Upper lobe of left lung (tissue), 4 donors: Measurements from ENCODE around the gene GGTLC3.
"Not testable (repeated sequence)": the region's sequence is repeated elsewhere in the genome, so short reads cannot be mapped to it uniquely, and the experiment has no call there.

Experiments
- POLR2A ChIP-seq, 4 donors: fragments of 450-650 bp; IDR thresholded peaks; one replicate each; pipeline ENCODE4 v1.5.1; 2016 to 2017; ENCODE audit warnings: antibody characterized with exemption in 4 of 4, mild to moderate bottlenecking in 2 of 4
- POLR2AphosphoS5 ChIP-seq, 2 donors: sonication (generic); formaldehyde crosslinking; IDR thresholded peaks; one replicate each; pipeline ENCODE4 v1.5.1; 2017; ENCODE audit warnings: antibody characterized with exemption in 2 of 2
- TF ChIP-seq, protein P1 (sequence below), 6 experiments: fragments of 450-650 bp in 4 of 6; fragments of 200-600 bp in 2 of 6; sonication (generic) in 2 of 6; IDR thresholded peaks; one replicate each; pipeline ENCODE4 v1.5.1; 2016 to 2019; ENCODE audit warnings: antibody characterized with exemption in 6 of 6

DNA sequence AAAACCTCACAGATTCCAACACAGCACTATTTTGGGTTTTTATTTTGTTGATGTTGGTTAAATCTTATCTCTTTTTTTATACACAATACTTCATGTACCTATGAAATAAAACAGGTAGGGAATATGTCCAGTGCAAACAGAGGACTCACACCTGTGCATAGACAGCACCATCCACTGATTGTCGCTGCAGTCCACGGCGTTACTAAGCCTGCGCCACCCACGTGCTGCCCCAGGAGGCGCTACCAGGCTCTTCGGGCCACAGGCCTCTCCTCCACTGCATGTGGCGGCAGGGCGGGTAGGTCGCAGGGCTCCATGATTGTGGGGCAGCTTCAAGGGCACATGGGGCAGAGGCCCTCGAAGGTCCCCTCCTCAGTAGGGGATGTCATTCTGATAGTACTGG lies 15.7 kb upstream of the GGTLC3 start:
- TF ChIP-seq, protein P1, sequence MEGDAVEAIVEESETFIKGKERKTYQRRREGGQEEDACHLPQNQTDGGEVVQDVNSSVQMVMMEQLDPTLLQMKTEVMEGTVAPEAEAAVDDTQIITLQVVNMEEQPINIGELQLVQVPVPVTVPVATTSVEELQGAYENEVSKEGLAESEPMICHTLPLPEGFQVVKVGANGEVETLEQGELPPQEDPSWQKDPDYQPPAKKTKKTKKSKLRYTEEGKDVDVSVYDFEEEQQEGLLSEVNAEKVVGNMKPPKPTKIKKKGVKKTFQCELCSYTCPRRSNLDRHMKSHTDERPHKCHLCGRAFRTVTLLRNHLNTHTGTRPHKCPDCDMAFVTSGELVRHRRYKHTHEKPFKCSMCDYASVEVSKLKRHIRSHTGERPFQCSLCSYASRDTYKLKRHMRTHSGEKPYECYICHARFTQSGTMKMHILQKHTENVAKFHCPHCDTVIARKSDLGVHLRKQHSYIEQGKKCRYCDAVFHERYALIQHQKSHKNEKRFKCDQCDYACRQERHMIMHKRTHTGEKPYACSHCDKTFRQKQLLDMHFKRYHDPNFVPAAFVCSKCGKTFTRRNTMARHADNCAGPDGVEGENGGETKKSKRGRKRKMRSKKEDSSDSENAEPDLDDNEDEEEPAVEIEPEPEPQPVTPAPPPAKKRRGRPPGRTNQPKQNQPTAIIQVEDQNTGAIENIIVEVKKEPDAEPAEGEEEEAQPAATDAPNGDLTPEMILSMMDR (IDR thresholded peaks at IDR 0.05): not testable (repeated sequence)
- not testable (repeated sequence) for TF ChIP-seq POLR2A, POLR2AphosphoS5 (IDR thresholded peaks at IDR 0.05)
